ENCODE data around the gene TREML4. TPM values are rescaled to one million over a fixed set of nuclear protein-coding genes. Genes with fewer than 3 reads are reported as not detected.

TREML4 gene
- total and polyA plus RNA-seq, 8 donors, result not detected

DNA sequence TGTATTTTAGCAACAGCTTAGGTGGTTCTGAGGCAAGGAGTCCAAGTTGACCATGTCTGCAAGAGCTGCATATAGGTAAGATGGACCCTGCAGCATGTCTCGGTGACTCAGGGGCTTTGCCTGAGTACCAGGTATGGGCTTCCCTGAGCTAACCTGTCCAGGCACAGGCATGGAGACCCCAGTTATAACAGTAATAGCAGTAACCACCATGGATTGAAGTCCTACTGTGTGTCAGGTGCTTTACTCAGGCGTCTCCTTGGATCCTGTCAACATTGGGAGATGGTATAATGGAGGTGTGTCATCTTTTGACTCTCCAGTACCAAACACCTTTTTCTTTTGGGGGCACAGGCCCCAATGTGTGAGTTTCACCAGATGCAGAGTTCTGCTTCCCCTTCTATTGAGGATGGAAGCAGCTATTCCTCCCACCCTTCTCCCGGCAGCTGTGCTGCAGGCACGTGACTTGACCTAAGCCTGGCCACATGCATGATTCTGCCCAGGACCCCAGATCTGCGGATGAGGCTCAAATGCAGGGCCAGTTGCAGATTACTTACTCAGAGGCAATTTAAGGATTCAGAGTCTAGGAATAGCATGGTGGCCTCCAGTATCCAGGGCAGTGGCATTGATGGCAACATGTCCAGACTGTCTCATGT, 44.6 kb downstream of the TREML4 start:
- Histone ChIP-seq H3K36me3 (no peaks in the 10 kb centered on the region), H3K4me1 (no peaks in the 10 kb centered on the region), H3K27me3 (peaks cover 0 to 20% (median 0%) of the 10 kb centered on the region in 3 donors), H3K27ac (peak overlapping the region in 2 of 5 donors; percentile 54 to 65), H3K4me3 (no peak overlapping the region), H3K9me3 (no peaks in the 10 kb centered on the region)
- intact Hi-C loops (cut with DNase I; ENCODE audit: low total_unique reads), result no loop called here
- WGBS, 5 donors, result 81 to 96% (median 88%) methylated on average over 5 of the region's 5 CpGs
- TF ChIP-seq POLR2A (IDR thresholded peaks at IDR 0.05) (no peak), POLR2AphosphoS5 (IDR thresholded peaks at IDR 0.05) (no peak), EP300 (IDR thresholded peaks at IDR 0.05) (no peak)
- TF ChIP-seq, protein P1, sequence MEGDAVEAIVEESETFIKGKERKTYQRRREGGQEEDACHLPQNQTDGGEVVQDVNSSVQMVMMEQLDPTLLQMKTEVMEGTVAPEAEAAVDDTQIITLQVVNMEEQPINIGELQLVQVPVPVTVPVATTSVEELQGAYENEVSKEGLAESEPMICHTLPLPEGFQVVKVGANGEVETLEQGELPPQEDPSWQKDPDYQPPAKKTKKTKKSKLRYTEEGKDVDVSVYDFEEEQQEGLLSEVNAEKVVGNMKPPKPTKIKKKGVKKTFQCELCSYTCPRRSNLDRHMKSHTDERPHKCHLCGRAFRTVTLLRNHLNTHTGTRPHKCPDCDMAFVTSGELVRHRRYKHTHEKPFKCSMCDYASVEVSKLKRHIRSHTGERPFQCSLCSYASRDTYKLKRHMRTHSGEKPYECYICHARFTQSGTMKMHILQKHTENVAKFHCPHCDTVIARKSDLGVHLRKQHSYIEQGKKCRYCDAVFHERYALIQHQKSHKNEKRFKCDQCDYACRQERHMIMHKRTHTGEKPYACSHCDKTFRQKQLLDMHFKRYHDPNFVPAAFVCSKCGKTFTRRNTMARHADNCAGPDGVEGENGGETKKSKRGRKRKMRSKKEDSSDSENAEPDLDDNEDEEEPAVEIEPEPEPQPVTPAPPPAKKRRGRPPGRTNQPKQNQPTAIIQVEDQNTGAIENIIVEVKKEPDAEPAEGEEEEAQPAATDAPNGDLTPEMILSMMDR (IDR thresholded peaks at IDR 0.05), result no peak
- DNase-seq, result no peak

DNA sequence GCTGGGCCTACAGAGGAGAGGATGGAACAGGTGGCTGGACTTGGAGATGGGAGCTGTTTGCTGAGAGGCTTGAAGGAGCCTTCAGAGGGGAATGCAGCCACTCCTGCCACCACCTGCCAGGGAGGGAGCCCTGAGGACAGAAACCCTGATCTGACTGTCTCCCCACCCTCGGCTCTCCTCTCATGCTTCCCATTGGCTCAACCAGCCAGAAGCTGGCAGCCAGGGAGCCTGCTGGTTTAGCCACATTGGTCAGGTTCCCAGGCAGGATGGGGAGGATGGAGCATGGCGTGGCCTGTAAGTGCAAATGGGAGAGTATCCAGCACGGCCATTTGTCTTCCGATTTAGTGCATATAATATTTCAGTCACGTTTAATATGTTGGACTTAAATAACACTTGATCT, 45.6 kb downstream of the TREML4 start:
- Histone ChIP-seq H3K36me3 (no peaks in the 10 kb centered on the region), H3K27me3 (peaks cover 0 to 20% (median 0%) of the 10 kb centered on the region in 3 donors), H3K4me1 (peaks cover 0 to 2% (median under 1%) of the 10 kb centered on the region in 4 donors), H3K9me3 (no peaks in the 10 kb centered on the region), H3K27ac (no peak overlapping the region), H3K4me3 (no peak overlapping the region)
- TF ChIP-seq, protein P1 (IDR thresholded peaks at IDR 0.05), result no peak
- no peak for TF ChIP-seq POLR2A (IDR thresholded peaks at IDR 0.05)
- no peak for TF ChIP-seq POLR2AphosphoS5 (IDR thresholded peaks at IDR 0.05)
- no peak for TF ChIP-seq EP300 (IDR thresholded peaks at IDR 0.05)
- WGBS, 5 donors, result 68 to 84% (median 80%) methylated on average over 5 of the region's 5 CpGs
- intact Hi-C loops (cut with DNase I; ENCODE audit: low total_unique reads), result no loop called here
- DNase-seq, result no peak

DNA sequence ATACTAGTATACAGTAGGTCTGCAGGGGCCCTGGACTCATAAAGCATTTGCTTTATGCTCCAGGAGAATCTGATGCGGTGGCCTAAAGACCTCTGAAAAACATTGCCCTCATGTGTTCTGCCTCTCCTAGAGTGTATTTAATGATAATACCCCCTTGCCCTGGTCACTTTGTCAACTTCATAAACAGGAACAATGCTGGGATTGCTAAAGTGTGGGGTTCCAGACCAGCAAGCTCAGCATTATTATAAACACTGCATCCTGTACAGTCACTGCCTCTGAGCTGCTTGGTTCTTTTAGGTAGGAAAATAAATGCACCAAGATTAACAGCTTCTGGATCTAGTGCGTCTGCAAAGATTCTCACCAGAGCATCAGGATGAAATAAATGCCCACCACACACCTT, 46.1 kb downstream of the TREML4 start:
- Histone ChIP-seq H3K4me3 (no peak overlapping the region), H3K4me1 (peaks cover 0 to 7% (median 3%) of the 10 kb centered on the region in 4 donors), H3K36me3 (no peaks in the 10 kb centered on the region), H3K9me3 (no peaks in the 10 kb centered on the region), H3K27me3 (peaks cover 0 to 20% (median 0%) of the 10 kb centered on the region in 3 donors), H3K27ac (peak overlapping the region in 1 of 5 donors; percentile 22)
- WGBS, 5 donors, result 80 to 96% (median 87%) methylated on average over 2 of the region's 2 CpGs
- TF ChIP-seq, protein P1 (IDR thresholded peaks at IDR 0.05), result no peak
- TF ChIP-seq POLR2A (IDR thresholded peaks at IDR 0.05) (no peak), POLR2AphosphoS5 (IDR thresholded peaks at IDR 0.05) (no peak), EP300 (IDR thresholded peaks at IDR 0.05) (no peak)
- intact Hi-C loops (cut with DNase I; ENCODE audit: low total_unique reads), result no loop called here
- DNase-seq, result no peak

DNA sequence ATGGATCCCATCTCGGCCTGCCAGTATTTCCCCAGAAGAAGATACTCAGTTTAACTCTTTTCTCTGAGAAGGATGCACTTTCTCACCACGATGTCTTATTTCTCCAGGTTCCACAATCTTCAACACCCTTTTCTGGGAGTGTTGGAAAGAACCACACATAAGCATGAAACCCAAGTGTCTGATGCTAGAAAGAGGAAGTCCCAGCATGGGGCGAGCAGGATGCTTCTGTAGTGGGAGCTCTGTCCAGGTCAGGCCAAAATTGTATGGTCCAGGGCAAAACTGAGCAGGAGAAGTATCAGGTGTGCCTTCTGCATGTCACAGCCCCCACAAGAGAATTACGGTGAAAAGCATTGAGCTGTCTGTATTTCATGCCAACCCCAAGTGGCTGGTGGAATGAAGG, 47.3 kb downstream of the TREML4 start:
- H3K27ac ChIP-seq, result no peak overlapping the region
- H3K4me3 ChIP-seq, result no peak overlapping the region
- TF ChIP-seq EP300 (IDR thresholded peaks at IDR 0.05) (no peak), POLR2A (IDR thresholded peaks at IDR 0.05) (no peak), POLR2AphosphoS5 (IDR thresholded peaks at IDR 0.05) (no peak)
- TF ChIP-seq, protein P1 (IDR thresholded peaks at IDR 0.05), result no peak
- peaks cover 0 to 9% (median 3%) of the 10 kb centered on the region in 4 donors for H3K4me1 ChIP-seq
- intact Hi-C loops (cut with DNase I; ENCODE audit: low total_unique reads), result no loop called here
- no peaks in the 10 kb centered on the region for H3K9me3 ChIP-seq
- no peaks in the 10 kb centered on the region for H3K36me3 ChIP-seq
- 71 to 82% (median 78%) methylated on average over 4 of the region's 4 CpGs for WGBS, 5 donors
- peaks cover 0 to 20% (median 0%) of the 10 kb centered on the region in 3 donors for H3K27me3 ChIP-seq
- no peak for DNase-seq
